ENCODE measurements around the gene FAM32A.

FAM32A gene

GRCh38 chr19:16185123-16185767 is at the start of gene FAM32A:
FAM32A (plus strand) TSS chr19:16185410; CDS start chr19:16185443, 33 bp downstream.
- DNase-seq (ENCODE audit: low spot score): peak; percentile 100

- DNase-seq (ENCODE audit: low spot score): no peak
Observed at GRCh38 chr19:16135430-16136127, 49.6 kb upstream of the FAM32A start.

DNA sequence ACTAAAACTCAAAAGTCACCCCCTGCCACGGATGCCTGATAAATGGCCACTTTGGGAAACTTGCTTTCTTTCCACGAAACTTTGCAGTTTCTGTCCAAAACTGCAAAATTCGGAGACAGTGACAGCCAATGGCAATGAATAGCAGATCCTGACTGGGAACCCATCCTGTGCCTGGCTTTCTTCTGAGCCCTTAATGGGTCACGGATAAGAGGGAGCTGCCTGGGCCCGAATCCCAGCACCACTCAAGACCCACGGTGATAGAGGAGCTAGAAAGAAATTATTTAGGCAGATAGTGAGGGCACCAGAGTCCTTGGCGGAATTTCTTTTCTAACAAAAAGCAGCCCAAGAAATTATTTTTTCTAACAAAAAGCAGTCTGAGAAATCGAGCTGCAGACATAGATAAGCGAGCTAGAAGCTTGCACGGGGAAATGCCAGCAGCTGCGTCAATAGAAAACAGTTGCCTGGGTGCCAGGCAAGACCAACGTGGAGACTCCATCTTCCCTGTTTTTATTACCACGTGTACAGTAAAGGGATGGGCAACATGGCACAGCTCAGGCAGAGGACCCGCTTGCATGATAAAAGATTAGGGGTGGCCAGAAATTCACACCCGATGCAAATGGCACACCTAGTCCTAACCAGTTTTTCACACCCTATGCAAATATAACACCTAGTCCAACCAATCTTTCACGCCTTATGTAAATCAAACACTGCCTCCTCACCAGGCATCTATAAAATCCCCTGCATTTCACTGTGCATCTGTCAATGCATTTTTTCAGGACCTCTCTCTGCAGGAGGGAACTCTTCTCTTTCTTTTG is 48.8 kb upstream of the FAM32A start:
- peak; percentile 69 for DNase-seq (ENCODE audit: low spot score)

DNA sequence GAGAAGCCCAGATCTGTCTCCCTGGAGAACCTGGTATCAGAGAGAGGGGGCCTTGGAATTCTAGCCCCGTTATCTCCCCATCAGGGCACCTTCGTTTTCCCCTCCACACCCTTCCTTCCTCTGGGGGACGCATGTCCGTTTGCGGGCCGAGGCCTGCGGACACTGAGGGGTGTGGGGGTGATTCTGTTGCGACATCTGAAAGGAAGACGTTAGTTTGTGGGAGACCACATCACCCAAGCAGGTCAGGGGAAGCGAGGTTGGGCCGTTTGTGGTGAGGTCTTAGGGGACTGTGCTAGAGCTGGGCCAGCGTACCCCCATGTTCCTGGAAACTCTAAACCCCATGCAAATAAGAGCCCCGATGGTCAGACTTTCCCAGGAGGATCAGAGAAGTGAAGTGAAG is 45.5 kb upstream of the FAM32A start:
- DNase-seq (ENCODE audit: low spot score): no peak

- peak; percentile 93 for DNase-seq (ENCODE audit: low spot score)
Observed at GRCh38 chr19:16141043-16141442, 44.2 kb upstream of the FAM32A start.

GRCh38 chr19:16142032-16142580 is 43.1 kb upstream of the FAM32A start:
- DNase-seq (ENCODE audit: low spot score): no peak

- peak; percentile 97 for DNase-seq (ENCODE audit: low spot score)
Observed at GRCh38 chr19:16143399-16144215, 41.6 kb upstream of the FAM32A start, which contains the start of gene HSH2D. HSH2D (plus strand) TSS chr19:16143685; CDS start chr19:16148751, 5,066 bp downstream.

DNA sequence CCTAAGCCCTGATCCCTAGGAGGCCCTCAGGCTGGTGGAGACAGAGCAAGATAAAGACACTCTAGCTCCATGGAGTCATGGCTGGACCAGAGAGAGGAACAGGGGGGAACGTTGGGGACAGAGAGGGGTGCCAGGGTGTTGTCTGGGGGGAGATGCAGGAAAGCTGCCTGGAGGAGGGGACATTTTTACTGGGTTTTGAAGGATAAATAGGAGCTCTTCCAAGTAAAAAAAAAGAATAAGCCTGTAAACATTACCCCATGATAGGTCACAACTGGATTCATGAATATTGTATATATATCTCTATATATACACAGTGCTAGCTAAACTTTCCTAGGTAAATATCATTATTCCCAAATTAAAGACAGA is 41.0 kb upstream of the FAM32A start:
- no peak for DNase-seq (ENCODE audit: low spot score)

- no peak for DNase-seq (ENCODE audit: low spot score)
Observed at GRCh38 chr19:16146112-16146511, 39.1 kb upstream of the FAM32A start.

DNA sequence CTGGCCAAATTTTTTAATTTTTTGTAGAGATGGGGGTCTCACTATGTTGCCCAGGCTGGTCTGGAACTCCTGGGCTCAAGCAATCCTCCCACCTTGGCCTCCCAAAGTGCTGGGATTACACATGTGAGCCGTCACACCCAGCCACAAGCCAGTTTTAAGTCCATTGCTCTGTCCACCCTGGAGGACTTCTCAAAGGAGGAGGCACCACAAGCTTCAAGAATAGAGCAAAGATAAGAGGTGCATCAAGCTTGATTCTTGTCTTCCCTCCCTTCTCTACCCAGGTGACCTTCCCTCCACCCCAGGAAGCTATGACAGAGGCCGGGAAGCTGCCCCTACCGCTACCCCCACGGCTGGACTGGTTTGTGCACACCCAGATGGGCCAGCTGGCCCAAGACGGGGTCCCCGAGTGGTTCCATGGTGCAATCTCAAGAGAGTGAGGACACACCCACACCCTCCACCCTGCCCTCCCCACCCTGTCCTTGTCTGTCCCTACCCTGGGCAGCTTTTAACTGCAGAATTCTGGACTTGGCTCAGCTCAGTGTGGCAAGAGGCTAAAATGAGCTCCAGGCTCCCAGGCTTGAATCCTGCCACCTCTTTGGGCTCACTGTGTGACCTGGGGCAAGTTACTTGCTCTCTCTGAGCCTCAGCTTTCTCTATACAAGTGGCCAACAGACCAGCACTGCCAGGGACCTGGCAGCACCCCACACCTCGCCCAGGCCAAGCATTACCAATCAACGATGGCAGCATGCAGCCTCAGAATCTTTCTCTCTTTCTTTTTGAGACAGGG is 36.6 kb upstream of the FAM32A start:
- DNase-seq (ENCODE audit: low spot score): no peak

- peak; percentile 71 for DNase-seq (ENCODE audit: low spot score)
Observed at GRCh38 chr19:16153582-16154336, 31.5 kb upstream of the FAM32A start.

DNA sequence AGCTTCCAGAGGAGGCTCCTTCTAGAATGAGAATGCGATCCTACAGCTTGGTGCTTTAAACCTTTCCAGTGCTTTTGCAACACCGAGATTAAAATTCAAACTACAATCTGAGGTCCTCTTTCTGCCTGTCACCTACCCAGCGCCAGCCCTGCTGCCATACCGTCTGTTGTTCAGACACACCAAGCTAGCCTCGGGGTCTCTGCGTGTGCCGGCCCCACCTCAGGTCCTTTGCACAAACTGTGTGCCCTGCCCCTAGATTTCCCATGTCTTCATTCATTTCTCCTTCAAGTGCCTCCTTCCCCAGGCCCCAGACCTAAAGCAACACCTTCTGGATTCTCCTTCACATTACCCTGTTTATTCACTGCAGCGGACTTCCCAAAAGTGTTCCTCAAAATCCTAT is 30.7 kb upstream of the FAM32A start:
- DNase-seq (ENCODE audit: low spot score): no peak

DNA sequence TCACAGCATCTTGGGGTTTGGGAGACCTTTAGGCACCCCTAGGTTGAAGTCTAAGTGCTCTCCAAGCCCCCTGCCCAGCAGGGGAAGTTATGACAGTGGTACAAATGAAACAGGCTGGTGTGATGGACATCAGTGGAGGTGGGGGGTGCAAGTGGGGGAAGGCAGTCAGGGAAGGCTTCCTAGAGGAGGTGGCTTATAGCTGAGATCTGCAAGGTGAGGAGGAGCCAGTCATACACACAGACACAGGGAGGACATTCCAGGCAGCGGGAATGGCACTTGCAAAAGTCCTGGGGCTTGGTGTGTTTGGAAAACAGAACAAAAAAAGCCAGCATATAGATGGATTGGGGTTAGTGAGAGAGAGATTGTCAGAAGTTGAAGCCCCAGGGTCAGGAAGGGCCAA is 30.1 kb upstream of the FAM32A start:
- DNase-seq (ENCODE audit: low spot score): no peak

DNA sequence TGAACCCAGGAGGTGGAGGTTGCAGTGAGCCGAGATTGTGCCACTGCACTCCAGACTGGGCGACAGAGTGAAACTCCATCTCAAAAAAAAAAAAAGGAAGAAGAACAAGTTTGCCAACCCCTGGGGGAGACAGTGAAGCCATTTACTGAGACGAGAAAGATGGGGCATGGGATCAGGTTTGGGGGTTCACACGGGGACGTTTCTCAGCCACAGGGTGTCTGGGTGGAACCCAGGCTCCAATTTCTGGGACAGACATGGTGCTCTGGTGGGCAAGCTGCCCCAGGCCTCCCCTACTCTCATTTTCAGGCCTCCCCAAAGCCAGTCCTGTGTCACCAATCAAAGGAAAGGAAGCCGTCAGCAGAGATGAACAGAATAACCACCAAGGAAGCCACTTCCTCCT is 28.3 kb upstream of the FAM32A start:
- no peak for DNase-seq (ENCODE audit: low spot score)

GRCh38 chr19:16157601-16158000 is 27.6 kb upstream of the FAM32A start:
- no peak for DNase-seq (ENCODE audit: low spot score)

DNA sequence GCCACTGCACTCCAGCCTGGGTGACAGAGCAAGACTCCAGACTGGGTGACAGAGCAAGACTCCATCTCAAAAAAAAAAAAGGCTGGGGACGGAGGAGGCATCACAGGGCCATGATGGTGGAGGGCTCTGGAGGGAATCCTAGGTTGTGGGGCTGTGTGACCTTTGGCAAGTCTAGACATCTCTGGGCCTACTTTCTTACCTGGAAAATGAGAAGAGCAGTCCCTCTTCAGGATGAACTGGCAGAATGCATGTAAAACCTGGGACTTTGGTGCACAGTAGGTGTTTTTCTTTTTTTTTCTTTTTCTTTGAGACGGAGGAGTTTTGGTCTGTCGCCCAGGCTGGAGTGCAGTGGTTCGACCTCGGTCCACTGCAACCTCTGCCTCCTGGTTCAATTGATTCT is 25.6 kb upstream of the FAM32A start:
- DNase-seq (ENCODE audit: low spot score): no peak

DNA sequence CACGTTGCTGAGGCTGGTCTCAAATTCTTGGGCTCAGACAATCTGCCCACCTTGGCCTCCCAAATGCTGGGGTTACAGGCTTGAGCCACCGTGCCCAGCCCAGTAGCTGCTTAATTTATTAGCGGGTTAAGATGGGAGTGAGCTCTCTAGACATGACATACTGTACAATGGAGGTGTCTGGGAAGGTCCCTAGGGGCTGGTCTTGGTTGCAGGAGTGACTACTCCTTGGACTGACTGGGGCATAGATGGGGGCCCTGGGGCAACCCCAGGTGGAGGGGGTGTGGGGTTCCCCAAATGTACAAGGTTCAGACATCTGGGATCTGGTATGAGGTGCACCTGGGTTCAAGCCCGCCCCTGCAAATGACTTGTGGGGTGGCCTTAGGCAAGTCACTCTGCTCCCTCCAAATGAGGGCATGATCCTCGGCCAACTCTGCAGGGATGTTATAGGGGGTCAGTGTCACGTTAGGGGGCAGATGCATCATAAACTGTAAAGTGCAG is 24.7 kb upstream of the FAM32A start:
- no peak for DNase-seq (ENCODE audit: low spot score)

- DNase-seq (ENCODE audit: low spot score): no peak
Observed at GRCh38 chr19:16160943-16161560, 24.2 kb upstream of the FAM32A start.

- no peak for DNase-seq (ENCODE audit: low spot score)
Observed at GRCh38 chr19:16161840-16162239, 23.4 kb upstream of the FAM32A start.
